NCI-H345 treated with DMSO at 0.1 percent for 48 hours (cell line): ENCODE measurements around the gene TTC28.

ENCODE experiments used
- DNase-seq: peaks from one replicate; lab custom pipeline; 2025; ENCODE audit not compliant: unreplicated experiment; lab: John Stamatoyannopoulos, UW

The TTC28 gene

GRCh38 chr22:28442711-28443525 is 236.7 kb downstream of the TTC28 start:
- DNase-seq = no peak

GRCh38 chr22:28442264-28442710 is 237.4 kb downstream of the TTC28 start:
- no peak for DNase-seq

GRCh38 chr22:28441720-28442263 is 237.8 kb downstream of the TTC28 start:
- DNase-seq = no peak

GRCh38 chr22:28440592-28441390 is 238.8 kb downstream of the TTC28 start:
- DNase-seq = no peak

GRCh38 chr22:28438183-28438768 is 241.4 kb downstream of the TTC28 start:
- DNase-seq = no peak

GRCh38 chr22:28435982-28436381 is 243.7 kb downstream of the TTC28 start:
- no peak for DNase-seq

GRCh38 chr22:28435140-28435768 is 244.4 kb downstream of the TTC28 start:
- DNase-seq = no peak

- no peak for DNase-seq
These were observed 249.1 kb downstream of the TTC28 start for GRCh38 chr22:28430466-28431025.

GRCh38 chr22:28429711-28430110 is 249.9 kb downstream of the TTC28 start:
- DNase-seq = no peak

GRCh38 chr22:28428271-28428670 is 251.4 kb downstream of the TTC28 start:
- no peak for DNase-seq

- DNase-seq = no peak
These were observed 253.1 kb downstream of the TTC28 start for GRCh38 chr22:28426346-28427132.

- DNase-seq = peak; percentile 39
These were observed 254.4 kb downstream of the TTC28 start for GRCh38 chr22:28425211-28425610.

- peak; percentile 88 for DNase-seq
These were observed 255.1 kb downstream of the TTC28 start for GRCh38 chr22:28424427-28425080.

- DNase-seq = no peak
These were observed 259.7 kb downstream of the TTC28 start for GRCh38 chr22:28419919-28420318.

- DNase-seq = no peak
These were observed 261.6 kb downstream of the TTC28 start for GRCh38 chr22:28418008-28418407.

- DNase-seq = no peak
These were observed 262.2 kb downstream of the TTC28 start for GRCh38 chr22:28417431-28417830.

GRCh38 chr22:28414913-28415312 is 264.7 kb downstream of the TTC28 start:
- no peak for DNase-seq

- DNase-seq = no peak
These were observed 265.8 kb downstream of the TTC28 start for GRCh38 chr22:28413612-28414399.

- no peak for DNase-seq
These were observed 267.5 kb downstream of the TTC28 start for GRCh38 chr22:28412109-28412508.
